GM18502 (cell line): ENCODE measurements around the gene IGFN1.

Experiments
- ATAC-seq: cut with Tn5 transposase; IDR thresholded peaks from one replicate; pipeline ENCODE4 v1.9.1; 2021; ENCODE audit warnings: mild to moderate bottlenecking; ENCODE audit not compliant: unreplicated experiment, poor library complexity

Gene IGFN1

DNA sequence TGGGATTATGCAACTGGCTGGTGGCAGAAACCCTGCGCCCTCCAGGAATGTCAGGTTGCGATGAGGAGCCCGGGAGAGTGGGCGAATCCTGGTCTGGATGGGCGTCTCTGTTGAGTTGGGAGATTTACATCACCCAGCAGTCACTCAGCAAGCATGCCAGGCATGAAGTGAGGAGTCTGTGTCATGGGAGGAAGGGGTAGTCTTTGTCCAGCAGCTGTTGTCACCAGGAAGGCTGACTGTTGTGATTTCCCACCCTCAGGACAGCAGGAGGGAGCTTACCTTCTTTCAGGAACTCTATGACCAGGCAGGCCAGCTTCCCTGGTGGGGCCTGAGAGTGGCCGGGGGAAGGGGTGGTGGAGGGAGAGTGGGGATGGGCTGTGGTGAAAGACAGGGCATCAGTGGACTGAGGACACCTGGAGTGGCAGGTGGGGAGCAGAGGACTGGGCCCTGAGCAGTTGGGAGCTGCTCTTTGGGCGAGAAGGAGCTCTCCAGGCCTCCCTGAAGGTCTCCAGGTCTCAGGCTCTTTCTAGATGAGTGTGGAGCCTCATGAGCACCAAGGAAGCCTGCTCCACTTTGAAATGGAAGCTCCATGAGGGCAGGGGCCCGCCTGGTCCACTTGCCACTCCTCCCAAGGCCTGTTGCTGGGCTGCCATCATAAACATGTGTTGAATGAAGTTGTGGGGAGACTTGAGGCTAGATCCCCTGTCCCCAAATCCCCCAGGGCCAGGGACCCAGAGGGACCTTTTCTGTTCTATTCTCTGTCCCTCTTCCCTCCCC, 71.3 kb downstream of the IGFN1 start:
- no peak for ATAC-seq

- no peak for ATAC-seq
These were observed 72.5 kb downstream of the IGFN1 start for GRCh38 chr1:201262963-201263608.

DNA sequence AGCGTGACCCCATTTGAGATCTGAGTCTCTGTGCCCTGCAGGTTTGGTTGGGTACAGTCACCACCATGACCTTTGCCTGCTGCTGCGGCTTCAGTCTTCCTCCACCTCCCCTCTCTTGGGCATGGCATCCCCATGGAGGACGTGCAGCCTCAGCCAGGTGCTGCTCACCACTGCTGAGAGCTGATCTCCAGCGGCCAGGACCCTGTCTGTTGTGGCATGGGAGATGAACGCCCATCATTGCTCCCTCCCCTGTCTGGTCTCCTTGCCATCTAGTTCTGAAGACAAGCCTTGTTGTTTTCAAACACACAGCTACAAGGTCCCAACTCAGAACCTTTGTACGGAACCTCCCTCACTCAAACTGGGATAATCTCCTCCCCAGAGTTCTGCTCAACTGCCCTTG, 73.4 kb downstream of the IGFN1 start:
- no peak for ATAC-seq

- no peak for ATAC-seq
These were observed 73.9 kb downstream of the IGFN1 start for GRCh38 chr1:201264554-201264953.

- no peak for ATAC-seq
These were observed 75.1 kb downstream of the IGFN1 start for GRCh38 chr1:201265756-201266155.

- ATAC-seq = no peak
These were observed 75.7 kb downstream of the IGFN1 start for GRCh38 chr1:201266276-201266675.

- ATAC-seq = no peak
These were observed 76.2 kb downstream of the IGFN1 start for GRCh38 chr1:201266774-201267173.

- ATAC-seq = no peak
These were observed 77.0 kb downstream of the IGFN1 start for GRCh38 chr1:201267481-201268229.

DNA sequence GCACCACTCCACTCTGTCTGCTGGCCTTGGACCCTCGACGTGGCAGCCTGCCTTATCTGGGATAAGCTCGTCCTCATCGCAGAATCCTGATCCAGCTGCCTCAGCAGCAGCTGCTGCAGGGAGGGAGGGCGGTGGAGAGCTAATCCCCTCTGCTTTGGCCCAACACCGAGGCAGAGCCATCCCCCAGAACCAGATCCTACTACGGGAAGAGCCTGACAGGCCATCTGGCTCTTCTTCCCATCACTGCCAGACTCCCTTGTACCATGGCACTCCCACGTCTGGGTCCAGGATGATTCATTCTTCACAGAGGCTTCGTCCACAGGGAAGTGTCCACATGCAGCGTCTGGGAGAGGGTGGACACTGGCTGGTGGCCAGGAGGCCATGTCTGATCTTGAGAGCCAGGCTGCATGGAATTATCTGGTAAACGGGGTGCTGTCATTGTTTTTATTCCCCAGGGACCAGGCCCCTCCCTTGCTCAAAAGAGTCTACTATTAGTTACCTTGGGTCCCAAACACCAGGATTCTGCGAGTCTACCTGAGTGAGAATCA, 78.1 kb downstream of the IGFN1 start:
- ATAC-seq = no peak

DNA sequence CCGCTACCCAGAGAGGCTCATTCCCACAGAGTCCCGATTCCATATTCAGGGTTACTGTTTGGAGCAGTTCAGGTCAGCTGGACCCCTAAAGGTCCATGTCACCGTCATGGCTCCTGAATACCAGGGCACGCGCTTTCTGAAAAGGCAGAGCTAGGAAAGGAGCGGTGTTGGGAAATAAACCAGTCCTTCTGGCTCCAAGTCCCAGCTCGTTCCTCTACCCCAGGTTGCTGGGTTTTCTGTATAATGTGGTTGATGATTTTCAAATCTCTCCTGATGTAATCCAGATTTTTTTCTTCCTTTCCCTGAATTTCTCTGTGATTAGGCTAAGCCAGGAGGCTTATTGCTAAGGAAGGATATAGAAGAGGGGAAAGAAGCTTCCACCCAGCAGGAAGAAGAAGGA, 78.7 kb downstream of the IGFN1 start:
- ATAC-seq = no peak

DNA sequence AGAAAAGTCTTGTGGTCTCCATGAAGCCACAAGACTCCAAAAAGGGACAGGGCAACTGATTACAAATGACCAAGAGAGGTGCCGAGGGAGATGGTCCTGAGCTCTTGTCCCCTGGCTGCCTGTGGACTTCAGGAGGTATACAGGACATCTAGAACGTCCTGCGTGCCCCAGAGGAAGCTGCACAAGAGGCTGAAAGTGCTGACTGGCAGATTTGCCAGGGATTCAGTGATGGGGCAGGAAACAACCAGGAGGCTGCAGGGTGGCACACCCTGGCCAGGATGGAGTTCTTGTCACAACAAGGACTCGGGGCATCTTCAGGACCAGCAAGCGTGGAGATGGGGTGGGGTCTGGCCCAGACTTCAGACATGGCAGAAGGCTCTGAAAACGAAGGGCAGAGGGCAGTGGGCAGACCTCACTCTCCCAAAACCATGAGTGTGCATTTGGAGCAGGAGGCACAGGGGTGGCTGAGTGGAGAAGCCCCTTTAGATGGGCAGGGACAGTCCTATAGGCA, 79.3 kb downstream of the IGFN1 start:
- no peak for ATAC-seq

DNA sequence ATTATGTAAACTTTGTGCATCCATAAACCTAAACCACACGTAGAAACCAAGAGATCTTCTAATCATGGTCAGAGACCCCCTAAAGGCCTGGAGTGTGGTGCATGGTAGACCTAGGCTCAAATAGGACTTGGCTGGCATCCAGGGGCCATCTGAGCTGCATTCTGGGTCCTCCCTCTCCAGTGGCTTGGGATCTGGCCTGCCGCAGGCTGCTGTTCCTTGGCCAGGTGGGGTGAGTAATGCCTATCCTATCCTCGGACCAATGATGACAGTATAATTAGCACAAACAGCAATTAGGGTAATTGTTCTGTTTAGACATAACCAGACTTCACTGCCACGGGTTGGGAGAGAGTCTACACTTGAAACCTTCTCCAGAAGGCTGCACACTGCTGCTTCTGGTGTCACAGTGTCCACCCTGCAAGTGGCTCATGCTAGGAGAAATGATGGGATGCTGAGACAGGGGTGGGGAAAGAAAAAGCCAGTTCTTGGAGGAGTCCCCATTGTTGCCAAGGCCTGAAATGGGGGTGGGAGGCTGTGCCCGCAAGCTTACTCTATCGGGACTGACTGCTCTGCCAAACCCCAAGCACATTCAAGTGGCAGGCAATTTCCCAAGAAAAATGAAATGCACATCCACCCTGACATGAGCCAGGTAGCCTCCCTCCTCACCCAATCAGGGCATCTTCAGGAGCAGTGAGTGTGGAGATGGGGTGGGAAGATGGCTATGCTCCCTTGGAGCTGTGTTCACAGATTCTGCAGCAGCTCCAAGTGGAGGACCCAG, 80.2 kb downstream of the IGFN1 start:
- ATAC-seq = no peak

GRCh38 chr1:201272799-201273198, 82.2 kb downstream of the IGFN1 start:
- no peak for ATAC-seq

- ATAC-seq = no peak
These were observed 84.1 kb downstream of the IGFN1 start for GRCh38 chr1:201274616-201275252.

DNA sequence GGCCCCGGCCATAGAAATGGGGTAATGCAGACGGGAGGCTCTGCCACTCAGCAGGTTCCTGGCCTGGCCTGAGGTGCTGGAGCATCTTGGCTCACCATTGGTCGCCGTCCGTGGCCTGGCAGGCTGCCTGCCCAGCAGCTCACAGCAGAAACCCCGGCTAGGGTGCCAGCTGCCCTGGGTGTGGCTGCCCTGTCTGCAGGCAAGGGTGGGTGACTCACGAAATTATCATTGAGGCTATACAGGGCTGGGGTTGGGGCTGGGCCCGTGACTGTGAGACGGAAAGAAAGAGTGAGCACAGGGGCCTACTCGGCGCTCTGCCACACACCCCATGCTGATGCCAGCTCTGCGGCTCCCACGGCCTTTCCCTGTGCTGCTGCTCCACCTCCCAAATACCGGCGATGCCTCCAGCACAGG, 84.6 kb downstream of the IGFN1 start:
- no peak for ATAC-seq

DNA sequence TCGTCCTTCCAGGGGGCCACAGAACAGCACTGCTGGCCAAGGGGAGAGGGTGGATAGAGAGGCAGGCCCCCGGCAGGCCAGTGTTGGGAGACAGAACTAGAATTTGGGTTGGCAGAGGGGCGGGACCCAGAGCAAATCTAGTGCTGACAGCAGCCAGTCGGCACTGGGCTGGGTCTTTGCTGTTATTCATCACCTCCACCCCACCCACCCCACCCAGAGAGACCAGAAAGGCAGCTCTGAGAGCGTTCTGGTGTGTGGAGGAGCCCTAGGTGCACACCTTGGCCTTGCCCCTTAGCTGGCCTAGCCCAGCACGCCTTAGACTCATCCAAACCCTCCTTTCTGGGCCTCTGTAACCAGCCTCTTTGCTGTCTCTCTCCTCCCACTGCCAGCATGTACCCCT, 86.3 kb downstream of the IGFN1 start:
- no peak for ATAC-seq

GRCh38 chr1:201277441-201277840, 86.8 kb downstream of the IGFN1 start:
- no peak for ATAC-seq
